Mammary epithelial cell (primary cell): ENCODE measurements around the gene PLCH1.

Source experiments
- CTCF ChIP-seq, 2 donors: IDR thresholded peaks in 1 of 2; conservative IDR thresholded peaks in 1 of 2; 2 replicates each; pipeline ENCODE4 v1.5.1; 2011 to 2012; ENCODE audit warnings: inconsistent platforms in 2 of 2, low read length in 2 of 2, mild to moderate bottlenecking in 2 of 2, control low read depth in 1 of 2, low read depth in 1 of 2; ENCODE audit not compliant: insufficient read depth in 1 of 2; ENCODE audit errors: extremely low read depth in 1 of 2
- EZH2 ChIP-seq: IDR thresholded peaks from 2 replicates; pipeline ENCODE4 v1.6.1; 2012; ENCODE audit warnings: low read length, inconsistent platforms, borderline replicate concordance

- TF ChIP-seq CTCF (conservative IDR thresholded peaks at IDR 0.05 in 1 of 2, IDR thresholded peaks at IDR 0.05 in 1 of 2; ENCODE audit: extremely low read depth in 1 of 2, insufficient read depth in 1 of 2, low read depth in 1 of 2, low read length in 2 of 2) (no peak), EZH2 (no peak)
Observed at GRCh38 chr3:155595371-155595770, 149.5 kb downstream of the PLCH1 start.
